Activated CD8-positive, alpha-beta memory T cell treated with anti-CD3 and anti-CD28 coated beads for 48 hours (primary cell): Measurements from ENCODE around the gene ZNF414.
"Not testable (repeated sequence)": the region's sequence is repeated elsewhere in the genome, so short reads cannot be mapped to it uniquely, and the experiment has no call there.

Source experiments
- DNase-seq, 3 experiments: peaks; one replicate each; pipeline ENCODE4 v3.0.0-alpha.2; 2020; ENCODE audit warnings: low read depth in 2 of 3, low spot score in 2 of 3

The ZNF414 gene, protein sequence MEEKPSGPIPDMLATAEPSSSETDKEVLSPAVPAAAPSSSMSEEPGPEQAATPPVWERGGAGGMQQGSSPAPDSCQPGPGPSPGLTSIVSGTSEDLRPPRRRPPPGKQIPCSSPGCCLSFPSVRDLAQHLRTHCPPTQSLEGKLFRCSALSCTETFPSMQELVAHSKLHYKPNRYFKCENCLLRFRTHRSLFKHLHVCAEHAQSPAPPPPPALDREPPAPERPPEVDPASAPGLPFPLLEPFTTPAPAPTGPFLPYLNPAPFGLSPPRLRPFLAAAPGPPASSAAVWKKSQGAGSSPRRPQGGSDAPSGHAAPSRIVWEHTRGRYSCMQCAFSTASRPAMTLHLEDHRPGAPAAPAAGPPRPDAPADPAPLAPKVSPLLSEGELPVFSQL

GRCh38 chr19:8513687-8514504, at the start of gene ZNF414:
Gene ZNF414, minus strand, starts transcription at chr19:8514167. Its CDS starts 121 bp downstream, at chr19:8514046.
- DNase-seq: peak; percentile 92 to 99 (median 94)

DNA sequence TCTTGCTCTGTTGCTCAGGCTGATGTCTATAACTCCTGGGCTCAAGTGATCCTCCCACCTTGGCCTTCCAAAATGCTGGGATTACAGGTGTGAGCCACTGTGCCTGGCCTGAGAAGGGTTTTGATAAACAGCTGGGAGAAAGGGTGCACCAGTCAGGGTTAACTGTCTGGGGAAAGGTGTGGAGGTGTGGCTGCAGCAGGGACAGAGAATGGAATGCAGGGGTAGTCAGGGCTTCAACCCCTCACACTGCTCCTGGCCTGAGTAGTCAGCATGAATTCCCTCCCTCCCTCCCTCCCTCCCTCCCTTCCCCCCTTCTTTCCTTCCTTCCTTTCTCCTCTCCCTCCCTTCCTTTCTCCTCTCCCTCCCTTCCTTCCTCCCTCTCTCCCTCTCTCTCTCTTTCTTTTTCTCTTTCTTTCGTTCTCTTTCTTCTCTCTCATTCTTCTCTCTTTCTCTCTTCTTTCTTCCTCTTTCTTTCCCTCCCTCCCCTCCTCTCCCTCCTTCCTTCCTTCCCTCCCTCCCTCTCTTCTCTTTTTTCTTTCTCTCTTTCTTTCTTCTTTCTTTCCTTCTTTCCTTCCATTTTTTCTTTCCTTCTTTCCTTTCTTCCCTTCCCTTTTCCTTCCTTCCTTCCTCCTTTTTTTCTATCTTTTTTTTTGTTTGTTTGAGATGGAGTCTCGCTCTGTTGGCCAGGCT, 47.3 kb upstream of the ZNF414 start:
- no peak for DNase-seq

DNA sequence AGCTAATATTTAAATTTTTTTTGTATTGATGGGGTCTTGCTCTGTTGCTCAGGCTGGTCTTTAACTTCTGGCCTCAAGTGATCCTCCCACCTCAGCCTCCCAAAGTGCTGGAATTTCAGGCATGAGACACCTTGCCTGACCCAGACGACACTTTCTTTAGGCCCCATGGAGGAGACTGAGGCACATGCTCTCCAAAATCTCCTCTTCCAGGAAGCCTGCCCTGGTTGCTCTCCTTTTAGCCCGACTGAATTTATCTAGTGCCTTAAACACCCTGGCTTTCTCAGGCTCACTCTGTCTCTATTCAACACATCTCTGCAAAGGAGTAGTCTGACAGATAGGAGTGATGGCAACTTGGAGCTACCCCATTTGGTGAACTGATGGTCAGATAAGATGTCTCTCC, 44.4 kb upstream of the ZNF414 start:
- no peak for DNase-seq

DNA sequence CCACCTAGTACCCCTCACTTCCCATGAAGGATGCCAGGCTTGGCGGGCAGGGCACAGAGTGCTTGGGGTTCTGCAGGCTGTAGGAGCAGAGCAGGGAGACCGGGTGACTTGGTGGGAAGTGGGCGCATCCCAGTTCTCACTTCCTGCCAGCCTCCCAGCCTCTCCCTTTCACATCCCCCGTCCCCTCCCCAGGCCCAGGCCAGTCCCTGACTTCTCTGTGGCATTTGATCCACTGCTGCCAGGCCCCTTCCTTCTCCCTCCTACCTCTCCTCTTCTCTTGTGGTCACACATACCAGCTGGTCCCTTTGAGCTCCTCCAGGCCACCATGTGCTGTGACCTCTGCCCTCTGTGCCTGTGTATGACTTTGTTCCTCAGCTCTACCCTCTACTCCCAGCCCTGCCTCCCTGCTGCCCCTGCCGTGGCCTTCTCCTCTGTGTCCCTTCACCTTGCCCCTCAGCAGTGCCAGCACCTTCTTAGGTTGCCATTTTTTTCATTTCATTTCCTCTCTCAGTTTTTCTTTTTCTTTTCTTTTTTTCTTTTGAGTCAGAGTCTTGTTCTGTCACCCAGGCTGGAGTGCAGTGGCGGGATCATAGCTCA, 43.8 kb upstream of the ZNF414 start:
- no peak for DNase-seq

DNA sequence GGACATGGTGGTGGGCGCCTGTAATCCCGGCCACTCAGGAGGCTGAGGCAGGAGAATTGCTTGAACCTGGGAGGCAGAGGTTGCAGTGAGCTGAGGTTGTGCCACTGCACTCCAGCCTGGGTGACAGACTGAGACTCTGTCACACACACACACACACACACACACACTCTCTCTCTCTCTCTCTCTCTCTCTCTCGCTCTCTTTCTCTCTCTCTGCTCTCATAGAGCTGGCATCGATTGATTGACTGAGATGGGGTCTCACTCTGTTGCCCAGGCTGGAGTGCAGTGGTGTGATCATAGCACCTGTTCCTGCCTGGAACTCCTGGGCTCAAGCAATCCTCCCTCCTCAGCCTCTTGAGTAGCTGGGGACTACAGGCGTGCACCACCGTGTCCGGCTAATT, 39.8 kb upstream of the ZNF414 start:
- DNase-seq: not testable (repeated sequence)

- DNase-seq: no peak
These were observed 38.8 kb upstream of the ZNF414 start for GRCh38 chr19:8552810-8553209.

DNA sequence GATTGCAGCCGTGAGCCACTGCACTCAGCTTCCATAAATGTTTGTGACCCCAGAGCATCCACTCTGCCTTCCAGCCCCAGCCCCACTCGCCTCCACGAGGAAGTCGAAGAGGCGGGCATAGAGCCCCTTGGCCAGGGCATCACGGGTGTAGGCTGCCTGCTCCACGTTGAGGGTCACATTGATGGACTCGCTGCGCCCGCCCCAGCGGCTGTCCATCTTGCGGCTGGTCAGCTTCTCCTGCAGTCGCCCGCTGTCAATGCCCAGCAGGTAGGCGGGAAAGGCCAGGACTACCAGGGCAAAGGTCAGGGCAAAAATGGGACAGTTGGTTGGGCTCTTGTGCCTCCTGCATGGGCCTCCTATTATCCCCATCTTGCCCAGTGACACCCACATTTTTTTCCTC, 36.1 kb upstream of the ZNF414 start:
- DNase-seq: no peak

DNA sequence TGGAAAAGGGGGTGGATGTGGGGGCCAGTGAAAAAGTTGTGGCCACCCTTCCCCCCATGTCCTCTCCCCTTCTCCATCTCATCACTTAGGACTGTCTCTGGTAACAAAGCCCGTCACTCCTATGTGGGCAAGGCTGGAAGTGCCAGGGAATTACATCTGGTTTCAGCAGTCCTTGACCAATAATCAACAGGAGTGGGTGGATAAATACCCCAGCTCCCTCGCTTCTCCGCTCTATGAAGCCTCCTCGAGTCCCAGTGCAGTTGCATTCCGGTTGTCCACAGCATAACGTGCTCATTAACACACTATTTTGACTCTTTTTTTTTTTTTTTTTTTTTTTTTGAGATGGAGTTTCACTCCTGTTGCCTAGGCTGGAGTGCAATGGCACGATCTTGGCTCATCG, 31.8 kb upstream of the ZNF414 start:
- no peak for DNase-seq

GRCh38 chr19:8544168-8544567, 30.2 kb upstream of the ZNF414 start:
- DNase-seq: no peak

GRCh38 chr19:8539621-8540149, 25.7 kb upstream of the ZNF414 start:
- DNase-seq: no peak

DNA sequence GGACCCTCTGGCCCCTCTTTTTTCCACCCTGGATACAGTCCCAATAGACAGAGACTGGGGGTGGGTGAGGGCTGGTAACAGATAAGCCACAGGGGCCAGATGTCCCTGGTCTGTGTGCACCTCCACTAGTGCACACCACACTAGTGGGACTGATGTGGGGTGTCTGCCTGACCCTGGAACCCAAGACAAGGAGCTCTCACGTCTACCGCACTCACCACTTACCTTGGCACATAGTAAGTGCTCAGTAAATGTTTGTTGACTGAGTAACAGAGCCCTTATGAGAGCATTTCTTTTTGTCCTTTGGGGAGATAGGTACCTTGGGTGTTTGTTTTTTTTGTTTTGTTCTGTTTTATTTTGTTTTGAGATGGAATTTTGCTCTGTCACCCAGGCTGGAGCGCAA, 23.1 kb upstream of the ZNF414 start:
- no peak for DNase-seq

GRCh38 chr19:8536282-8536681, 22.3 kb upstream of the ZNF414 start:
- no peak for DNase-seq

GRCh38 chr19:8532225-8532624, 18.3 kb upstream of the ZNF414 start:
- no peak for DNase-seq

GRCh38 chr19:8531470-8531869, 17.5 kb upstream of the ZNF414 start:
- no peak for DNase-seq

- no peak for DNase-seq
These were observed 16.2 kb upstream of the ZNF414 start for GRCh38 chr19:8530061-8530679.

- no peak for DNase-seq
These were observed 15.5 kb upstream of the ZNF414 start for GRCh38 chr19:8529369-8530006.

- DNase-seq: no peak
These were observed 14.5 kb upstream of the ZNF414 start for GRCh38 chr19:8528500-8528899.

- DNase-seq: no peak
These were observed 12.6 kb upstream of the ZNF414 start for GRCh38 chr19:8526345-8527091.

DNA sequence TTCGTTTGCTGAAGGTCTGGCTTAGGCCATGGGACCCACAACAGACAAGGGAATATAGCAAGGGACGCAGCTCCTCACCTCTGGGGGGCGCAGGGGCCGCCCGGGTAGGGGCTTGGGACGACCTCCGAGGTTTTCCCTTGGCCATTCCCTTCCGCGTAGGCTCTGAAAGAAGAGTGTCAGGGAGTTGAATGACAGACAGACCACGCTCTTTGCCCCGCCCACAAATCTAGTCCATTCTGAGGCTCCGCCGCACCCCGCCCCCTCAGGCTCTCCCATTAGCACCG, 11.4 kb upstream of the ZNF414 start:
- DNase-seq: no peak

- DNase-seq: no peak
These were observed 5.4 kb upstream of the ZNF414 start for GRCh38 chr19:8519388-8519787.
